Raji (cell line): Measurements from ENCODE around the gene IRX4.

Source experiments
- POLR2A ChIP-seq: IDR thresholded peaks from 2 replicates; pipeline ENCODE4 v1.6.1; 2011; ENCODE audit warnings: low read depth, low read length, control low read depth; ENCODE audit not compliant: insufficient read depth

IRX4 gene

DNA sequence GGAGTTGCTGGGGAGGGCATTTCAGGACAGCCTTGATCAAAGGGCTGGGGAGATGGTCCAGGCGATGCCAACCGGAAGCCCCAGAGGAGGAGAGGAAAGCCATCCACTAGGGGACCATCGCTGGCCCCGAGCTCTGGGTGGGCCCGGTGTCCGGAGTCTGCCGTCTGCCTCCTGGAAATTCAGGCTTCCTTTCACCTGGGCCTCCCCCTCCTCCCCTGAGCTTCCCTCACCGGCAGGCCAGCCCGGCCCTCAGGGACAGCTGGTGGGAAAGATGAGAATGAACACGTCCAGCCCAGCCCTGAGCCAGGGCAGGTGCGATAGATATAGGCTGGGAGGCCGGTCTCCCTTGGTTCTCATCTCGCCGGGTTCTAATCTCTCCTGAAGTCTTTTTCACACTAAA lies 17.2 kb downstream of the IRX4 start:
- no peak for TF ChIP-seq POLR2A

DNA sequence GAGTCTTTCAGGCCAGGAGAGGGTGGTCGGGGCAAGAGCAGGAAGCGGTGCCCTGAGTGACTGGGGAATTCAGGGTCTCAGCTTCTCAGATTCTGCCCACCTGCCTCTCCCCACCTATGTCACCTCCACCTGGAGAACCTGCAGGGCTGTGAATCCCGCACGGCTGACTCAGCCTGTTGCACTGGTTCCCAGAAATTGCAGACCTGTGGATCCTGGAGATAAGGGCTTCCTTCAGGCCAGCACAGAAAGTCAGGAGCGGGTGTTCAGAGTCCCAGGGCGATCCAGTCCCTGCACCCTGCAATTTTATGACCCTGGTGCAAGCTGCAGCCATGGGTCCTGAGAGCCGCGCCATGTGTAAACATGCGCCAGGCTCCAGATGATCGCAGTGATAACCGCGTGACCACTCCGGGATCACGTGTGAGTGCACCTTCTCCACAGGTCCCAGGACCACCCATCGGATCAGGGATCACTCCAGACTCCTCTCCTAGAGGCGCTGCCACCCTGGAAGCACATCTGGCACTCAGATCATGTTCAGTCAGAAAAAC lies 17.8 kb downstream of the IRX4 start:
- TF ChIP-seq POLR2A, result no peak

DNA sequence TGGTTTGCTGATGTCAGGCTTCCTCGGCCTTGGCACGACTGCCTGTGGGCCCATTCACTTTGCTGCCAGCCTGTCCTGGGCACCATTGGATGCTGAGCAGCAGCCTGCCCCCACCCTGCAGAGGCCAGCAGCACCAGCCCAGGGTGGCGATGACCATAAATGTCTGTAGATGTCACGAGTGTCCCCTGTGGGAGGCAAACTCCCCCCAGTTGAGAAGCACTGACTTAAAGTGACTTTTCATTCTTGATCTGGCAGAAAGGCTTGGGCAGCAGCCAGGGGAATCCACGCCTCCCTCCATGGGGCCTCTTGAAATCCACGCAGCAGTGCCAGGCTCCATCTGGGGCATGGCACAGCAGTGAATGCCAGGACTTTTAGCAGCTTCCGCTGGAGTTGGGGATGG lies 21.8 kb downstream of the IRX4 start:
- no peak for TF ChIP-seq POLR2A

DNA sequence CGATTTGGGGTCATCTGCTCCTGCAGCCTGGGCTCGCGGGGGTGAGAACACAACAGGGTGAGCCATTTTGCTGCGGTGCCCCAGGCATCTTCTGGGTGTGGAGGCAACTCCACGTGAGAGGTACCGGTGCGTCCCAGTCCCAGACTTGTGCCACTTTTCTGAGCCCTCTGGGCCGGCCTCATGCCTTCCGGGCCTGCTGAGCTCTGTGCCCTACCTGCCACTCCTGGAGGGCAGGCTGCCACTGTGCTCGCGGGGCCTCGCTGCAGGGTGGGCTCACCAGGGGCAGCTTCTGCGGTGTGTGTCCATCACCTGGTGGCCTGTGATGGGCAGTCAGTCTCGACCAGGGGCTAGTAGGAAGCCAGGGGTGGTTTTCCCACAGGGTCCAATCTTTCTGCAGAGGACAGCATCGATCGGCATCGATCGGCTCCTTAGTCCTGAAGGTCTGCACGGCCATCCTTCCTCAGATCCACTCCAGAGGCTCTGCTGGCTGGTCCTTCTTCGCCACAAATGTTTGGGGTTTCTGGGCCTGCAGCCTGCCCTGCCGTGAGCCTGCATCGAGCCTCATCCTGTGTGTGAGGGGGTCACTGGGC lies 22.6 kb downstream of the IRX4 start:
- no peak for TF ChIP-seq POLR2A

DNA sequence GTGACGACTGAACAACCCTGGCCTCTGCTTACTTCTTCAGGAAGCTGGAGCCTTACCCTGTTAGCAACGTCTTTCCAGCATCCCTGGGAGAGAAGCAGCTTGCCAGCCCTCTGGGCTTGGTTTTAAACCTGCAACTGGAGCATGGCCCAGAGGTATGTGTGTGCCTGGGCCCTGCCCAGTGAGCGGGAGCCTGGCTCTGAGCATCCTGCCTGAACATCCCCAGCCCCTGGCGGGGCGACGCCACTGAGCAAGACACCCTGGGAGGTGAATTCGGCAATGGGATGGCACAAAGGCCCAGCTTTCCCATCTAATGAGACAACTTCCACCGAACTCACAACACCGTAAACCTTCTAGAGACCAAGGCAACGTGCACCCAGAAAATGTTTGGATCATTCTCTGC lies 23.6 kb downstream of the IRX4 start:
- no peak for TF ChIP-seq POLR2A

DNA sequence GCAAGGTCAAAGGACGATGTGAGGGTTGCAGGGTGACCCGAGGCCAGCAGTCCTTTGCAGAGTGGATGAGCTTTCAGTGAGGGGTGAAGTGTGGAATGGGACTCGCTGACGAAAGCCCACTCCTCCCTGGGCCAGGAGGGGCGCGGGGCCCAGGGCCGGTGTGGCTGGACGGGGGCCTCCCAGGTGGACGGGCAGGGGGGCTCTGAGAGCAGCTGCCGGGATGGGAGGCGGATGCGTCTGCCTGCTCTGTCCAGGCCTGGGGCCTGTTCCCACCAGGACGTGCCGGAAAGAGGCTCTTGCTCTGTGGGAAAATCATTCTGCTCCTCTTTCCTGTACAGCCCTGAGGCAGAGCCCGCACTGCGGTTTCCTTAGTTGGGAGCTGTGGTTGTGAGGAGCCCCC lies 24.3 kb downstream of the IRX4 start:
- no peak for TF ChIP-seq POLR2A

DNA sequence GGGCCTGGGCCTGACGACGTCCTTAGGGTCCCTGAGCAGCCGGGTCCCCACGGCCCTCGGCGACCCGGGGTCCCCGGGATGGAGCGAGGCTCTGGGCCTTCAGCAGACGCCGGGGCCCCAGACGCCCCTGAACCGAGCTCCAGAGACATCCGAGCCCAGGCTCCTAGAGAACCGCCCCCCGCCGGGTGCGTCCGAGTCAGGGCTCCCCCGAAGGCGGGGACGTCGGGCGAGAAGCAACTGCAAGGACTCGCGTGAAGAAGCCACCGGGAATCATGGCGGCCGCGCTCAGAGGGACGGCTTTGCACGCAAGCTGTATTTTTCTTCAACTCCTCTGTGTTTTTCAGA lies 25.5 kb downstream of the IRX4 start:
- no peak for TF ChIP-seq POLR2A

DNA sequence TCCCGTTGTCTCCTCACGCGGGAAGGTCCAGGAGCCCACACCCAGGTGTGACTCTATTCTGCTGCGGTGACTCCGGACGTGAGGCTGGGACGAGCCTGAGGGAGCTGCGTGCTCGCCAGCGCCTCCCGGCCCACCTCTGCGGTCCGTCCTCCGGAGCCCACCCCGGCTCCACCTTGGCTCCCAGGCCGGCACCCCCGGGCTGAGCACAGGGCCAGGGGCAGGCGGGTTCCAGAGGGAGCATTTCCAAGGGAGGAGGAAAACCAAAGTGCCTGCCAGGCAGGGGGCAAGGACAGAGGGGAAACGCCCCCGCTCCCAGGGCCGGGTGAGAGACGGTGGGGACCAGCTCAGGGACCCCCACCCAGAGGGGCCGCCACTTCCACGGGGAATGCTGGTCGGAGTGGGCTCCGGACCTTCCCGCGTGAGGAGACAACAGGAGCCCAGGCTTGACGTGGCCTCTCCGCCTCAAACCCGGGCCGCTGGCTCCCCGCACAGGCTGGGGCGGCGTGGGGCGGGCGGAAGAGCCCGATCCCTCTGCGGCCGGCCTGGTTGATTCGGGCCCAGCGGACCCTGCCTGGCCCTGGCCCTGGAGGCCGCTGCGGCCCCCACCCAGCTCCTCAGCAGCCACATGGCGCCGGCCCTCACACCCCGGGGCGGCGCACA lies 26.0 kb downstream of the IRX4 start:
- TF ChIP-seq POLR2A, result no peak

DNA sequence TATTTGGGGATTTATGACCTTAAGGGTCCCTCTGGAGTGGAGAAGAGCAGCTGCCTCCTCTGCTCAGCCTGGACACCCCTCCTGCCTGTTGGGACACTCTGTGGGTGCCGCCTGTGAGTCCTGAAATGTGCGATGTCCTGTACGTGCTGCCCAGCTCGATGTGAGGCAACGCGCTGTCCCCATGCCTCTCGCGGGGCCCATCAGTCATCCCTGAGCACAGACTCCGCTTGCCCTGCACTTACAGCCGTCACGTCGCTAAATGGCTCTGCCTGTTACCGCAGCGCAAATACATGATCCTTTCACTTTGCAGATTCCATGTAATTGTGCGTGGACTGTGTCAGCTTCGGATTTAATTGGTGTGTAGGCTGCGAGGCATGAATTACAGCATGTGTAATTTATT lies 27.1 kb downstream of the IRX4 start:
- no peak for TF ChIP-seq POLR2A

DNA sequence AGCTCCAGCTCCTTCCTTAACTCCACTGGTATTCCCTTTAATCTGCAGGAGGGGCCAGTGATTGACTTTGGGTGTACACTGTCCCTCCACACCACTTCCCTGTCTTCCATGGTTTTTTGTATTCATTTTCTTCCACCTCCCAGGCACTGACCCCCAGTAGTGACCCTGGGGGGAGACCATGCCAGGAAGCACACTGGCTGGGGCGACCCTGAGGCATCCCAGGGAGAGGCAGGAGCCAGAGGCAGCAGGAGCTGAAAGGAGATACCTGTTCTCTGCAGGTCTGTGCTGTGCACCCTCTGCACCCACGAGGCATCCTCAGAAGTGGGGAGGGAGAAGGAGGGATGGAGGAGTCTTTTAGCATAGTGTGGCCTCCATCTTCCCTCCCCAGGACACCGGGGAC lies 27.6 kb downstream of the IRX4 start:
- no peak for TF ChIP-seq POLR2A

DNA sequence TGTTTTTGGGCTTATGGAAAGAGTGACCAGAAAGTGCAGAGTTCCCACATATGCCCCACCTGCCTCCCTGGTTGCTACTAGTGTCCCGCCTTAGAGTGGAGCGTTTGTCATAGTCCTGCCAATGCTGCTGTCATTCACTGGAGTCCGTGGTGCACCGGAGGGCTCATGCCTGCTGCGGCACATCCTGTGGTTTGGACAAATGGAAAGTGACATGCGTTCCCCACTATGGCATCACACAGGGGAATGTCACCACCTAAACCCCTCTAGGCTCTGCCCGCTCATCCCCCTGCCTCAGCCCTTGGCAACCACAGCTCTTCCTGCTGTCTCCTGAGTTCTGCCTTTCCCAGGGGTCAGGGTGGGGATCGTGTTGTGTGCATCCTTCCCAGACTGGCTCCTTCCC lies 29.2 kb downstream of the IRX4 start:
- no peak for TF ChIP-seq POLR2A

DNA sequence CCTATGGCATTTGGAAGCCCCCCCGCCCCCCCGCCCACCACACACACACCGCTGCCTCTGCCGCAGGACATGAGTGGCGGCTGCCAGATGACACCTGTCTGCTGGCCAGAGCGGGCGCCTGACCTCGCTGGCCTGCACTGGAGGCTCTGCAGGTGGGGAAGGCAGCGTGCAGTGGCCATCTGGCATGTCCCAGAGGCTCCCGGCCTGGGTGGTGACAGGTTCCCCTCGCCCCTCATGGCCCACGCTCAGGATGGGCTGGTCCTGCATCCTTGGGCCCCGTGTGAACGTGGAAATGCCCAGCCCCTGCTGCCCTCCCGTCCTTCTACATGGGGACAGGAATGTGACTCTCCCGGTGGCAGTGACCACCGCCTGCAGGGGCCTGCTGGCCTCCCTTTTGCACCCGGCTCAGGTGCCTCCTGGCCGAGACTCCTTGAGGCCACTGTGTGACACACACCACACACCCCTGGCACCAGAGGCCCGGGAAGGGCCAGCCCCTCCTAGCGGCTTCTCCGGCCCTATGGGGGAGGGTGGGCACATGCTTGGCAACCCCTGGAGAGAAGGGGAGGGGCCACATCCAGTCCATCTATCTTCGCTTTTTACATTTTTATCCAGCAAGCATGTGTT lies 30.3 kb downstream of the IRX4 start:
- no peak for TF ChIP-seq POLR2A

DNA sequence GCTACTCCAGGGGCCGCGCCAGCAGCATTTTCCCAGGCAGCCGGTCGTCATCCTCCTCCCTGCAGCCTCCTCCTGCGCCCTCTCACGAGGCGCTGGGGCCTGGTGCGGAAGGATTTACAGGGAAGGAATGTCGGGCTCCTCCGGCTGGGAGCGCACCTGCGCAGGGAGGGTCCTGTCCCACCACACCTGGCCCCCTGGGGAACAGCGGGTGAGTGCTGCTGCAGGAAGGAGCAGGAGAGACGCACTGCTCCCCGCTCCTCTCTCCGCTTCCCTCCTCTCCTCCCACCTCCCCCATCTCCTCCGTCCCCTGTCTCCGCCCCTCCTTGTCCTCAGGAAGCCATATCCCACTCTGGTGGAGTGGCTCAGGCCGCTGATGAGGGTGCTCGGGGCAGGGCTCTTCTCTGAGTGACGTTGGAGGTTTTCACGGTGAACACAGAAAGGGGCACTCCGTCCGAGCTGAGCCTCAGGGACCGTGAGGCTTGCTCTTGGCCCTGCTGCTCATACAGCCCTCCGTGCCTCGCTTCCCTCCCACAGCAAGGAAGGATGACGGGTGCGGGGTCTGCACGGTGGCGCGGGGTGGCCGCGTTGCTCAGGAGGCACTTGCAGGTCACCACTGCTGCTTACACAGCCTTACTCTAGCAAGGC lies 31.3 kb downstream of the IRX4 start:
- TF ChIP-seq POLR2A, result no peak

DNA sequence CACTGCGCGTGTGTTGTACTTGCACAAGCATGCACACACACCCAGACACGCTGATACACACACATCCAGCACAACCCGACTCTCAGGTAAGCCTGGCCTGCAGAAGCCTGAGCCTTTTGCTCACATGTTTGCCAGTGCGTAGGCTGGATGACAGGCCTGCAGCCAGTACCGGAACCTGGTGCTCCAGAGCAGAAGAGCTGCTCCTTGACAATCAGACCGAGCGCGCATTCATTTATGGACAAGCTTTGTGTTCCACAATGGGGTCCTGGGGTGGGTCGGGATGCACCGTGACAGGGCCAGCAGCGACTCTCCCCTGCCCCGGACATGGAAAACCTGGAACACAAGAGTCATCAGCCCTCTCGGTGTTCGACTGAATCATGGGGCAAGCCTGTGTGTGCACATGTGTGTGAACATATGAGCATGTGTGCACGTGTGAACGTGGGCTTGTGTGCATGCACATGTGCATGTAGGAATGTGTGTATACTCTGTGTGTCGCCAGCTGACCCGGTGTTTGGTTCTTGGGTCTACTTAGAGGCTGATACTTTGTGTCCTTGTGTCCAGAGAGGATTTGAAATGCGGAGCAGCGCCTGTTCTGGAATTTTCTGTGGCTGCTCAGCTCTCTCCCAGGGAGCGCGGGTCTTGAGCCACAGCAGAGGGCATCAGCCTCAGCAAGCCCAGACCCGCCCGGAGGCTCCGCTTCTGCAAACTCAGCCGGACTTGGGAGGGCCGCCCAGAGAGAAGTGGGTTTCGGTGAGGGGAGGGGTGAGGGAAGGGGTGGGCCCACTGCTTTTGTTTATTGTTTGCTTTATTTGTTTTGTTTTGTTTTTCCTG lies 32.2 kb downstream of the IRX4 start:
- no peak for TF ChIP-seq POLR2A

DNA sequence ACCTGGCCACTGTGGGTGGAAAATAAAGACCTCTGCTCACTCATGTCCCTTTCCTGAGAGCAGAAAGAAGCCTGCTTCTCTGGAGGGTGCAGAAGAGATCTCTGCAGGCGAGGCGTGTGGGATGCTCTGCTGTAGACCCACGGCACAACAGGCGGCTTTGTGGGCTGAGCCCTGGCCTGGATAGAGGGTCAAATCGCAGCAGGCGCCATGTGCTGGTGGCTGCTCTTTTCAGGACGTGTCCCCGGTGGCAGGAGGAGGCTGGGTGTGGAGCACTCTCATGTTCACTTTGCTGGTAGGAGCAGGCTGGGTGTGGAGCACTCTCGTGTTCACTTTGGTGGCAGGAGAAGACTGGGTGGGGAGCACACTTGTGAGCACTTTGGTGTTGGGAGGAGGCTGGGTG lies 35.1 kb downstream of the IRX4 start:
- no peak for TF ChIP-seq POLR2A

DNA sequence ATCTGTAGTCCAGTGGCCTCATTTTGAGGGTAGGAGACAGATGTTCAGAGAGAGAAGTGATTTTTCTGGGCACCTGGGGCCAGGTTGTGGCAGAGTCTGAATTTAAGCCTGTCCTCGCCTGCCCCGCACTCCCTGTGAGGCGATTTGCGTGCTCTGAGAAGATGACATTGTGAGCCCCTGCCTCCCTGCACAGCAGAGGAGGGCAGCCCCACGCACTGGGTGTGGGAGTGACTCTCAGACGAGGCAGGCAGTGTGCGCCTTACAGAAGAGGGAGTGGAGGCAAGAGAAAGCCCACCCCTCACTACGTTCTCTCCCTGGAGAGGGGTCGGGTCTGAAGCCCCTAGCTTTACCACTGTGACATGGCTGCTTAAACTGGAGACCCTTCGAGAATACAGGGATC lies 35.7 kb downstream of the IRX4 start:
- TF ChIP-seq POLR2A, result no peak

DNA sequence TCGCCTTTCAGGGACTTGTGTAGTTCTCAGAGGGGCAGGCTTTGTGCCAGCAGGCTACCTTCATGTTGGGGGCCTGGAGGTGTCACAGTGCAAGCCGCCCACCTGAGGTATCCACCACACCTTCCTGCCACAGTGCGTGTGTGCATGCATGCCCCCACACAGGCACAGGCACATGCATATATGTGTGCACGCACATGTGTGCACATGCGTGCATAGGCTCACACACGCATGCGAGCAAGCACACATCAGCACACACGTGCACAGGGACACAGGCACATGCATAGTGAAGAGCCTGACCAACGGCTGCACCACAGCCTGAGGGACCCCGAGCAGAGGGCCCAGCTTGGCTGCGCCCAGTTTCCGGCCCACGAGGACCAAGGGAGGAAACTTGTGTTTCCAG lies 36.1 kb downstream of the IRX4 start:
- no peak for TF ChIP-seq POLR2A
